Heart left ventricle (tissue), 16 donors: ENCODE data around the gene GPATCH11. TPM values are rescaled to one million over a fixed set of nuclear protein-coding genes. Genes with fewer than 3 reads are reported as not detected.

Experiments used
- ATAC-seq, 4 donors: fragments of 200-7000 bp; cut with Tn5 transposase; one replicate each; pipeline ENCODE4 v1.9.1; 2020 to 2022; ENCODE audit warnings: moderate library complexity in 4 of 4, mild to moderate bottlenecking in 3 of 4, moderate number of reproducible peaks in 1 of 4
- DNase-seq, 5 donors: peaks; one replicate each; pipeline ENCODE4 v3.0.0-alpha.2; 2020
- H3K27ac ChIP-seq, 12 donors: fragments of 200-600 bp; sonication (generic) in 4 of 12; one replicate each; pipeline versions ENCODE4 v1.5.0 to v1.8.0; 2016 to 2022; ENCODE audit warnings: mild to moderate bottlenecking in 2 of 12
- H3K27me3 ChIP-seq, 9 donors: fragments of 200-600 bp; sonication (generic) in 2 of 9; one replicate each; pipeline versions ENCODE4 v1.5.1 to v1.8.0; 2016 to 2022; ENCODE audit warnings: mild to moderate bottlenecking in 3 of 9
- H3K36me3 ChIP-seq, 9 donors: fragments of 200-600 bp; sonication (generic) in 2 of 9; one replicate each; pipeline versions ENCODE4 v1.5.0 to v1.8.0; 2018 to 2022; ENCODE audit warnings: mild to moderate bottlenecking in 2 of 9
- H3K4me1 ChIP-seq, 12 donors: fragments of 200-600 bp; sonication (generic) in 4 of 12; one replicate each; pipeline versions ENCODE4 v1.5.0 to v1.8.0; 2016 to 2022; ENCODE audit warnings: mild to moderate bottlenecking in 3 of 12
- H3K4me3 ChIP-seq, 12 donors: fragments of 200-600 bp; sonication (generic) in 4 of 12; one replicate each; pipeline versions ENCODE4 v1.5.0 to v1.8.0; 2017 to 2022; ENCODE audit warnings: mild to moderate bottlenecking in 9 of 12, moderate library complexity in 4 of 12
- H3K9me3 ChIP-seq, 12 donors: fragments of 200-600 bp; sonication (generic) in 4 of 12; one replicate each; pipeline versions ENCODE4 v1.5.0 to v1.8.0; 2016 to 2022; ENCODE audit warnings: mild to moderate bottlenecking in 1 of 12
- CTCF ChIP-seq, 12 donors: fragments of 200-600 bp; sonication (generic) in 4 of 12; IDR thresholded peaks; one replicate each; pipeline versions ENCODE4 v1.5.0 to v1.8.0; 2018 to 2022; ENCODE audit warnings: antibody characterized with exemption in 12 of 12, mild to moderate bottlenecking in 5 of 12
- POLR2A ChIP-seq, 2 donors: fragments of 450-650 bp; IDR thresholded peaks; one replicate each; pipeline ENCODE4 v1.6.1; 2017; ENCODE audit warnings: antibody characterized with exemption in 2 of 2, mild to moderate bottlenecking in 2 of 2, moderate library complexity in 2 of 2
- WGBS, 4 donors: extraction: QIAGEN DNeasy Blood & Tissue Kit in 2 of 4; methylation state at CpG; one replicate each; pipeline versions ENCODE4 v1.1.5 to v1.1.7; 2013 to 2018; 5-methylcytosine and 5-hydroxymethylcytosine counted together
- intact Hi-C, 10 donors: fragments of 100-400 bp; cut with DNase I; formaldehyde crosslinking; loops; one replicate each; pipeline versions ENCODE4 v1.11.1 to v1.14.2; 2022
- long read RNA-seq, 3 donors: library from polyadenylated mRNA; unstranded; transcript quantifications; one replicate each; pipeline ENCODE4 v2.0.0, GENCODE V29; 2020 to 2021
- polyA plus RNA-seq, 2 donors: library from polyadenylated mRNA; stranded (reverse); fragments of 200-250 nt; gene quantifications; one replicate each; pipeline ENCODE4 v1.2.3, GENCODE V29; 2013
- total RNA-seq, 9 donors: library from RNA; depleted of rRNA in 2 of 9; stranded (reverse); fragments of >200 nt in 2 of 9; fragmentation: NEBNext Ultra II Directional in 3 of 9; extraction: Animal tissue kit (Norgen Biotek cat#: 25700) in 3 of 9; gene quantifications; one replicate each; pipeline versions ENCODE4 v1.1.0 to v1.2.4, GENCODE V29; 2016 to 2023
- donor health status: ischemic (EF 13 %, LVEDD 7.1; RV severe dilation, severe dysfunction).
- donor health status: healthy with polysubstance abuse.
- donor health status: DM: no; HTN: yes; CAD: no.
- donor health status: DM: no; HTN: no; CAD: no.
- donor health status: ischemic (EF 25% LVEDD 6.9; RV normal size, moderate dysfunction).
- donor health status: ischemic (EF 25% LVEDD 5.7; RV mildly dilated, moderate dysfunction).
- donor health status: healthy.
- donor health status: DM: yes; HTN: yes; CAD: no.
- donor health status: ischemic (EF 35%, LVEDD 5.7; RV mildly dilated, moderate dysfunction).
- donor health status: nonischemic (EF 11% LVEDD 7.7; RV severe dilation, severe dysfunction).
- donor health status: DM: yes; HTN: yes; CAD: no.
- donor health status: PGD.
- donor health status: ischemic (EF 29% LVEDD 5.4; RV normal size, mild dysfunction).
- donor health status: nonischemic (EF 23%, LVEDD 6.1; RV moderate dilation, normal function).

Gene GPATCH11
- 1 to 10 TPM; 3.2 to 9.4 (median 5.6) TPM for total RNA-seq
- polyA plus RNA-seq = 1 to 10 TPM; 3.4 to 4.7 TPM
- long read RNA-seq, donor 1, transcript GPATCH11-202 (9 exons, 3,906 nt) = major isoform, 6 of 8 reads
- long read RNA-seq, donor 1, partial matches to known transcripts = 1 of 8 reads
- long read RNA-seq, donor 1, other reads (novel, unspliced or antisense) = 1 of 8 reads
- long read RNA-seq, donor 2, partial matches to known transcripts = 1 of 3 reads
- long read RNA-seq, donor 2, other reads (novel, unspliced or antisense) = 0 of 3 reads
- long read RNA-seq, donor 3, partial matches to known transcripts = 3 of 9 reads
- long read RNA-seq, donor 3, other reads (novel, unspliced or antisense) = 2 of 9 reads

- 0 to 1% (median 0%) methylated on average over 39 to 74 of the region's 74 CpGs for WGBS, 4 donors
- ATAC-seq (peak; percentile 98 to 100 (median 98)), DNase-seq (peak; percentile 95 to 96 (median 95))
- H3K27ac ChIP-seq = peak within 1 kb of the TSS; percentile 58 to 91 (median 86)
- peak within 1 kb of the TSS; percentile 69 to 96 (median 84) for H3K4me3 ChIP-seq
- peaks cover 0 to 44% (median 26%) of the 10 kb centered on the region in 9 donors for H3K36me3 ChIP-seq
- TF ChIP-seq POLR2A (IDR thresholded peaks at IDR 0.05) (peak in 1 of 2 donors; percentile 75), CTCF (IDR thresholded peaks at IDR 0.05) (peak in 1 of 12 donors; percentile 8)
- no peaks in the 10 kb centered on the region for H3K27me3 ChIP-seq
- no peaks in the 10 kb centered on the region for H3K9me3 ChIP-seq
- peaks cover 3 to 52% (median 41%) of the 10 kb centered on the region in 12 donors for H3K4me1 ChIP-seq
- intact Hi-C loops = no loop called here
Measured at GRCh38 chr2:37083873-37084794, at the start of gene GPATCH11, which contains the start of gene HEATR5B. Gene GPATCH11, plus strand, starts transcription at chr2:37084518. Its CDS starts 3,864 bp downstream, at chr2:37088382. Gene HEATR5B, minus strand, starts transcription at chr2:37084372. Its CDS starts 958 bp downstream, at chr2:37083414.

- no peak overlapping the region for H3K4me3 ChIP-seq
- TF ChIP-seq POLR2A (IDR thresholded peaks at IDR 0.05) (no peak), CTCF (IDR thresholded peaks at IDR 0.05) (no peak)
- intact Hi-C loops = no loop called here
- no peaks in the 10 kb centered on the region for H3K4me1 ChIP-seq
- 79 to 88% (median 83%) methylated on average over 2 of the region's 2 CpGs for whole genome bisulfite sequencing, 4 donors
- H3K36me3 ChIP-seq = peaks cover 0 to 94% (median 72%) of the 10 kb centered on the region in 9 donors
- H3K9me3 ChIP-seq = no peaks in the 10 kb centered on the region
- H3K27me3 ChIP-seq = no peaks in the 10 kb centered on the region
- no peak overlapping the region for H3K27ac ChIP-seq
- ATAC-seq (no peak), DNase-seq (no peak)
Measured at GRCh38 chr2:37037771-37038170, 46.5 kb upstream of the GPATCH11 start.

- intact Hi-C loops = no loop called here
- Histone ChIP-seq H3K9me3 (no peaks in the 10 kb centered on the region), H3K27ac (no peak overlapping the region), H3K36me3 (peaks cover 0 to 96% (median 63%) of the 10 kb centered on the region in 9 donors), H3K27me3 (no peaks in the 10 kb centered on the region), H3K4me3 (no peak overlapping the region), H3K4me1 (no peaks in the 10 kb centered on the region)
- ATAC-seq = no peak
- 93 to 97% (median 96%) methylated on average over 3 of the region's 3 CpGs for WGBS, 4 donors
- DNase-seq = no peak
- TF ChIP-seq POLR2A (IDR thresholded peaks at IDR 0.05) (no peak), CTCF (IDR thresholded peaks at IDR 0.05) (no peak)
Measured at GRCh38 chr2:37039580-37039979, 44.7 kb upstream of the GPATCH11 start.
